Kasumi-1 (cell line): ENCODE results near the gene CYP4V2.

Experiments
- DNase-seq, 2 experiments: peaks; one replicate each; lab custom pipeline; 2025; lab: John Stamatoyannopoulos, UW

CYP4V2 gene

DNA sequence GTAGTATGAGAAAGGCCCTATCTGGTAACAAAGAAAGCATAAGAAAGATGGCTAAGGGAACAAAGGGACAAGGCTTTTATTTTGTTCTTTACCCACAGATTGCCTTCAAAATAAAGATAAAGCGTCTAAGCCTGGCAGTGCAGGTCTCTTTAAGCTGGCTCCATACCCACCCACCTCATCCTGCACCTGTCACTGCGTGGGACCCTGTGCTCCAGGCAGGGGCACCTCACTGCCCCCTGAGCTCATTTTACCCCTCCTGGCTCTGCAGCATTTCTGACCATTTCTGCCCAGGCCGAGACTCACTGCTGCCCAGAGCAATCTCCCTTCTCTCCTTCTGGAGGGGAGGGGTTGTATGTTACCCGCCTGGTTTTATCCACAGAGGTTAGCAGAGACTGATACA lies 1.7 kb upstream of the CYP4V2 start:
- DNase-seq: no peak

DNA sequence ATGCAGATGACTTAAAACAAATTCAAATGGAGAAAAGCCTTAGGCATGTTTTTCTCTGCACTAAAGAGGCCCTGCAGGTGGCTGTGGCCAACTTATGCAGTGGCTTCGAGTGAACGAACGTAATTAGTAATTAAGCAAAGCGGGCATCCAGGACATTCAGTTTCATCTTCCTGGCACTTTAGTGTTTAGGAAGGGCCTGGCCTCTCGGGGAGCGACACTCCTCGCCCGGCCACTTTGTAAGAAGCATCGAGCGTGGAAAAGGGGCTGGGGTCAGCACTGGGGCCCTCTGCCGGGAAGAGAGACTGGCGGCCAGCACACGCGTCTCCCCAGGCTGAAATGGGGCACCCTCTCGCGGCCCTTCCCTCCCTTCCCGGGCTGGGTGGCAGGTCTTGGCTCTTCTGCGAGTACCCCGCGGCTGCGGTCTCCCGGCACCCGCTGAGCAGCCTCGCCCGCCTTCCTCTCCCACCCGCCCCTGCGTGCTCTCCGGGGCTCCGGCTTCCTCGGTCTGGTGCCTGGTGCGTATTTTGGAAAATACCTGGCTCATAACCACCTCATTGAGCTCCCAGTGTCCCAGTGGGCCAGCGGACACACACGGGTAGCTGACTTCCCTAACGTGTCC lies 677 bp upstream of the CYP4V2 start:
- DNase-seq: peak; percentile 51 to 63

DNA sequence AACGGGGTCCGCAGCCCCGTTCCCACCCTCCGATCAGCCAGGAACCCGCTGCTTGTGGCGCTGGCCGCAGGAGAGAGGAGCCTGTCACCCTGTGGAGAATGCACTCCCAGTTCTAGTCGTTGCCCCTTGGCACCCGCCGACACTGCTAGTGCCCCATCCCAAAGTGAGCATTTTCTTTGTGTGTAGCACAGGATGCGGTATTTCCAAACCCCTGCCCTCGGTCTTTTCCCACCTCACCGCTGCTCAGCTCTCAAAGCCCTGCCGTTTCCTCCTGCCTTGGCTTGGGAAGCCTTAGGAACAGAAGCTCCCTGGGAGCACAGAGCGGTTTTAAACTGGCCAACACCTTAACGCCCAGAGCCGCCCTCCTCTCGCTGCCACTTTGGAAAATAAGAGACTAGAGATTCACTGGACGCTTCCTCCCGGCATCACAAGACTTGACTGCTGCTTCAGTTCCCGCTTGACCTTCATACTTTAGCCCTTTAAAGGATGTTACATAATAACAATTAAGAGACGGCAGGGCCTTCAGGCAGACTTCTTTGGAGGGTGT lies 772 bp downstream of the CYP4V2 start:
- DNase-seq: peak; percentile 27 to 56

DNA sequence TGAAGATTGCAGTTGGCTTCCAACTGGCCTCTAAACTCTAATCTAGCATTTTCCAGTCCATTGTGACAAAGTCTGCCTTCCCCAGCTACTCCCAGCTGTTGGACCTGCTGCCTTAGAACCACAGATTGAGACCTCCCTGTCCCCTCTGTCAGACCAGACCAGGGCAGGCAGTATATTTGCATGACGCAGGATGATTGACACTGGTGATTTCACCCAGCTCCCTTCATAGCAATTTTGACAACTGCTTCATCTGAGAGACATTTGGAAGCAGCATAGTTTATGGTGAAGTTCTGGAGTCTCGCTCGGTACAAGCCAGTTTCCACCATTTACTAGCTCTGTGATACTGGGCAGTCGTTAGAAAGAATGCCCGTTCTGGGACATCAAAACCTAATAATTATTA lies 2.5 kb downstream of the CYP4V2 start:
- no peak for DNase-seq

DNA sequence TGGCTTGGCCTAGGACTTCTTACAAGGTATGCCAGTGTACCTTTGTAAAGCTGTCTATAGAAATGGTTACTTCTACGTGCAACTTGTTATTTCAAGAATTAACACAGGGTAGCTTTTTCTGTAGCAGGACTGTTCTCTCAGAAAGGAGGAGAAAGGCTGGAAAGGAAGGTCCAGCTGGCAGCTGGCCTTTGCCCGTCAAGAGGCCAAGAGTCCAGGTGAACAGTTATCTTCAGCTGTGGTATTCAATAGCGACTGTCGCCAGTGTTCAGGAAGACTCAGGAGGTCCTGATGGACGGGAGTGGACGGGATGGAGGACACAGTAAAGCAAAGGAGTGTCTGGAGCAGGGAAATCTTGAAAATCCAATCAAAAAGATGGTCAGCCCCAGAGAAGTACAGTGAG lies 4.7 kb downstream of the CYP4V2 start:
- no peak for DNase-seq

DNA sequence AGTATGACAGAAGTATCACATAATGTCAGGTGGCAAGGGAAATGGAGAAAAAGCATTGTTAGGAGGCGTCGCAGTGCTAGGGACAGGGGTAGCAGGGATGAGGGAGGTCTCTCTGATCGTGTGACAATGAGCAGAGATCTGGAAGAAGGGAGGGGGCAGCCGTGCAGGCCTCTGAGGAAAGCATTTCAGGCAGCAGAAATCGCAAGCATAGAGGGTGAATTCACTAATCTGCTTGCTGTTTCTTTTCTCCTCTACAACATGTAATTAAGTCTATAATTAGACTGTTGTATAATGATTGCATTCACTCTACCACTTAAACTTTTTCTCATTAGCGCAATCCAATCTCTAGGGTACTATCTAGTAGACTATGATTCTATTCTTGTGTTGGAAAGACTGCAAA lies 9.1 kb downstream of the CYP4V2 start:
- no peak for DNase-seq

DNA sequence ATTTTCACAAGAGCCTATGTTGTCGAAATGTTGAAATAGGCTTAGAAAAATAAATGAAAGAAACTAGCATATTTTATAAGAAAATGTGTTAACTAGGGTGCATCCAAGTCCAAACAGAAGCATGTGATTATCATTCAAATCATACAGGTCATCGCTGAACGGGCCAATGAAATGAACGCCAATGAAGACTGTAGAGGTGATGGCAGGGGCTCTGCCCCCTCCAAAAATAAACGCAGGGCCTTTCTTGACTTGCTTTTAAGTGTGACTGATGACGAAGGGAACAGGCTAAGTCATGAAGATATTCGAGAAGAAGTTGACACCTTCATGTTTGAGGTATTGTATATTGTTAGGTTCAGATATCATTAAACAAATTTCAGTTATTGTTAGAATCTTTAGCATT lies 9.6 kb downstream of the CYP4V2 start:
- no peak for DNase-seq

DNA sequence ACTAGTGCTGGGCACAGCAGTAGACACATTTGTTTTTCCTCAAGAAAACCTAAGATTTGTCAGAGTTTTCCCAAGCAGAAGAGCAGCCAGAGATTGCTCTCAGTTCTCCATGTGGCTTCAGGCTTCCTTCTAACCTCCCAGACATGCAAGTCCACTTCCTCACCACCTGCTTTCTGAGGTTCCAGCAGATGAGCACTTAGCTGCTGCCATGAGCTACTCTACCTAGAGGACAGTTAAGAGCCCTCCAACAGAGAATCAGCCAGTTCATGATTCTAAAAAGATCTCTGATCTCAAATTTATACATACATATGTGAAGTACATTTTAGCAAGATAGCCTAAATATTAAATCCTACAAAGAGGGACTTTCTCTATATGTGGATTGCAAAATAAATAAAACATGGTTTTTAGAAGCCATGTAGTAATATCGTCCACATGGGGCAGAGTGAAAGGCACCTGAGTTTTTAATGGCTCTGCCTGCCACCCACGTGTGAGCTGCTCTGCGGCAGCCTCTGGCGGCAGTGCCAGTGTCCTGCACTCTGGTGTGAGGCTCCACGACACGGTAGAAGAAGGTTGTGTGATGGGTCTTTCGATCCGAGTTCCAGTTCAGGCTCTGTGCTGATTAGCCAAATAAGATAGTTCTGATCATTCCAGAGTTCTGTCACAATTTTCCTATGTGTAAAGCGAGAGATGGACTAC lies 10.3 kb downstream of the CYP4V2 start:
- DNase-seq: peak; percentile 36 to 48

DNA sequence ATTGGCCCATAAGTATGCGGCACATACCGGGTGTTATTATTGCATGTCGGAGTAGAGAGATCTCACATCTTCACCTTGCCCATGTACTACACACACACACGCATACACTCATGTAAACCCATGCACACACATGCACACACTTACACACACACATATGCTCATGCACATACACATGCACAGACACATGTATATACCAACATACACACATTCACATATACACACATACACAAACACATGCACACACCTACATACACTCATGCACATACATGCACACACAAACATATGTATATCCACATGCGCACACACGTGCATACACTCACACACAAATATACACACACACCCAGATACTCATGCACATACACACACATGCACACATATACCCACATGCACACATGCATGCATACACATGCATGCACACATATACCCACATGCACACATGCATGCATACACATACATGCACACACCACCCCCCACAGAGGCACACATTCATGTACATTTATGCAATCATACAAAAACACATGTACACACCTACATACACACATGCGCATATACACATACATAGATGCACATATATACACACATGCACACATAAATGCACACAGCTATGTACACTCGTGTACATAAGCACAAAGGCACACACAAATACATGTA lies 11.2 kb downstream of the CYP4V2 start:
- no peak for DNase-seq

DNA sequence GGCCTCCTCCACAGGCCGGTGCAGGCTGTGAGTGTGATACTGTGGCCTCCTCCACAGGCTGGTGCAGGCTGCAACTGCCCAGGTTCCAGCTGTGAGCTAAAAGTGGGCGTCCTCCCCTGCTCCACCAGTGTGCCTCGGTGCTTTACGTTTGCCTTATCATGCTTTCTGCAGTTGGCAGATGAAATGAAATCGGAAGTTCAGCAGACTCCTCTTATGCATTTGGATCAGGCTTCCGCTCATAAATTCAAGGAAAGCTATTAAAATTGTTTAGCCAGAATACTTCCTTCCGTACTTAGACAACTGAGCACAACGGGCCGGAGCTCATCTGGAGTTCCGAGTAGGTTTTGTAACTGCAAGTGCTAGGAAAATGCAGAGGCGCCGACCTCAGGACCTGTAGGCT lies 12.0 kb downstream of the CYP4V2 start:
- no peak for DNase-seq

DNA sequence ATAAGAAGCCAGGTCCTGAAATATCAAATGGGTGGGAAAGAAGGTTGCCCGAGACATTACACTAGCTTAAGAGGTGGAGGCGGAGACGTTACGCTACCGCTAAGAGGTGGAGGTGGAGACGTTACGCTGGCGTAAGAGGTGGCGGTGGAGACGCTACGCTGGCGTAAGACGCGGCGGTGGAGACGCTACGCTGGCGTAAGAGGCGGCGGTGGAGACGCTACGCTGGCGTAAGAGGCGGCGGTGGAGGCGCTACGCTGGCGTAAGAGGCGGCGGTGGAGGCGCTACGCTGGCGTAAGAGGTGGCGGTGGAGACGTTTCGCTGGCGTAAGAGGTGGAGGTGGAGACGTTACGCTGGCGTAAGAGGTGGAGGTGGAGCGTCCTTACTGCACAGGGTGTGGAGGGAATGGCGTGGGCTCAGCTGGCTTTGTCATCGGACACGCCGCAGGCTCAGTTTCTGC lies 12.8 kb downstream of the CYP4V2 start:
- no peak for DNase-seq

DNA sequence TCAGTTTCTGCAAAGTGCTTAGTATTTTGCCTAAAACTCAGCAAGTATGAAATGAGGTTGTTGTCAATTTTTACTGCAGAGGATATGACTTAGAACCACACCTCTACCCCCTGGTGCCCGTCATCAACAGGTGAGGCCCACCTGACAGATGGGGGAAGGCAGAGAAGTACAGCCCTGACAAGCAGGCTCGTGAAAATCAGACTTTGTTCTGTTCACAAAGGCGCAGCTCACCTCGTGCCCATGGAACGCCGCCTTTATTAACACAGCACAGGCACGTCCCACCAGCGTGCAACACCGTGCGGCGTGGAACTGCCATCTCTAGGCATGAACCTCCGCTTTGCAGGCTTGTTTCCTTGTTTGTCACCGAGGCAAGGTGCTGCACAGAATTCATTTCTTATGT lies 13.3 kb downstream of the CYP4V2 start:
- DNase-seq: no peak

DNA sequence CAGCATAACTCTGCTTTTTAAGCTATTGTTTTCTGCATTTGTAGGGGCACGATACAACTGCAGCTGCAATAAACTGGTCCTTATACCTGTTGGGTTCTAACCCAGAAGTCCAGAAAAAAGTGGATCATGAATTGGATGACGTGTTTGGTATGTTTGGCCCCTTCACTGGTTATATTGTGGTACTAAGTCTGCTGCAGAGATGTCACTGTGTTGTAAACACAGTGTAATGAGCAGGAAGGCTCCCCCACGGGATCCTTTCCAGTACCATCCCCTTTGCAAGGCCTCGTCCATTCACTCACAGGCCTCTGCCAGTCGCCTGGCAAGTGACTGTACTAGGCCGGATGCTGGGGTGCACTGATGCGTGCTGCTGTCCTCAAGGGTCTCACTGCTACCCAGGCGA lies 13.8 kb downstream of the CYP4V2 start:
- DNase-seq: no peak

DNA sequence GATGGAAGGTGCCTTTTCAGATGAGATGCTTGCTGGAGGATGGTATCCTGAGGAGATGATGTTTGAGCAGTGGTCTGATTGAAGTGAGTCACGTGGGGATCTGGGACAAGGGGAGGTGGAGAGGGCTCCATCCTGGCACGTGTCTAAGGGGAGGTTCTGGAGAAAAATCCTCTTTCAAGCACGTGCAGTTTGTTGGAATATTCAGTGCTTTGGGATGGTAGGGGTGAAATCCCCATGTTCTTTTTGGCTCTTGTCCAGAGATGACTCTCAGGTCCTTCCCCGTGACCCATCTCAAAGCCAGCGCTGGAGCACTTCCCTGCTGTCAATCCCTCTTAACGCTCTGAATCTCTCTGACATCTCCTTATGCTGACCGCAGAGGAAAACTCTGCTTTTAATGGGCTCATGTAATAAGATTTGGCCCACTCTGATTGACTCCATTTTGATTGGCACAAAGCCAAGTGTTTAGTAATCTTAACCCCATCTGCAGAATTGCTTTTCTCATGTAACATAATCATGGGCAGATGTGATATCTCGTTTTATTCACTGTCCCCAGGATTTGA lies 25.2 kb downstream of the CYP4V2 start:
- no peak for DNase-seq

DNA sequence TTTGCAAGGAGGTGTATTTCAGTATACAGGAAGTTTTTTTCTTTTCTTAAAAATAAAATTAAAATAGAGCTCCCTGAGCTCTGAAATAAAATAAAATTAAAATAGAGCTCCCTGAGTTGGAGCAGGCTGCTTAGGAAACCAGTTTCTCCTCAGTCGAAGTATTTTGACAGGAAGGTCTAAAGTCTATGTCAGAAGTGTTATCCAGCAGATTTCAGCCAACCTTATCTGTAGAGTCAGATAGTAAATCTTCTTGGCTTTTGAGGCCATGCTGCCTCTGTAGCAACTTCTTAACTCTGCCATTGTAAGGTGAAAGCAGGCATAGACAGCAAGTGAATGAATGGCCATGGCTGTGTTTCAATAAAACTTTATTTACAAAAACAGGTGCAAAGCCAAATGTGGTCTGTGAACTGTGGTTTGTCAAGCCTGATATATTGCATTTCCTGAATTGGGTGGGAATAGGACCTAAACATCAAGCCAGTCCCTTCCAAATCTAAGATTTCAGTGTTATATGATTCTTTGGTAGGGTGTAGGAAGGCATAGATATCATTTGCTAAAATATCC lies 26.4 kb downstream of the CYP4V2 start:
- DNase-seq: peak in 1 of 2 experiments; percentile 1

DNA sequence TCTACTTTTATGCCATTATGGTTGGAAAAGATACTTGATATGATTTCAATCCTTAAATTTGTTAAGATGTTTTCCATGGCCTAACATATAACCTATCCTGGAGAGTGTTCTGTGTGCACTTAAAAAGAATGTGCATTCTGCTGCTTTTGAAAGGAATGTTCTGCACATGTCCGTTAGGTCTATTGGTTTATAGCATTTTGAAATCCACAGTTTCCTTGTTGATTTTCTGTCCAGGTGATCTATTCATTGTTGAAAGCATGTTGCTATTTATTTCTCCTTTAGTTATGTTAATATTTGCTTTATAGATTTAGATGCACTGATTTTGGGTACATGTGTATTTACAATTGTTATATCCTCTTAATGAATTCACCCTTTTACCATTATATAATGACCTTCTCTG lies 30.3 kb downstream of the CYP4V2 start:
- DNase-seq: no peak

DNA sequence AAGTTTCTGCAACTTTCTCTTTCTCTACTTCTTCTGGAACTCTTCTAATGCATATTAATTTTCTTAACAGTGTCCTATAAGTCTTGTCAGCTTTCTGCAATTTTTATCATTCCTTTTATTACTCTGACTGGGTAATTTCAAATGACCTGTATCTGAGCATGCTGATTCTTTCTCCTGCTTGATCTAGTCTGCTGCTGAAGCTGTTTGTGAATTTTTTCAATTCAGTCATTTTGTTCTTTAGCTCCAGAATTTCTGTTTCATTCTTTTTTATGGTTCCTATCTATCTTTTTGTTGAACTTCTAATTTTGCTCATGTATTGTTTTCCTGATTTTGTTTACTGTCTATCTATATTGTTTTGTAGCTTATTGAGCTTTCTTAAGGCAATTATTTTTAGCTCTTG lies 34.5 kb downstream of the CYP4V2 start:
- no peak for DNase-seq

DNA sequence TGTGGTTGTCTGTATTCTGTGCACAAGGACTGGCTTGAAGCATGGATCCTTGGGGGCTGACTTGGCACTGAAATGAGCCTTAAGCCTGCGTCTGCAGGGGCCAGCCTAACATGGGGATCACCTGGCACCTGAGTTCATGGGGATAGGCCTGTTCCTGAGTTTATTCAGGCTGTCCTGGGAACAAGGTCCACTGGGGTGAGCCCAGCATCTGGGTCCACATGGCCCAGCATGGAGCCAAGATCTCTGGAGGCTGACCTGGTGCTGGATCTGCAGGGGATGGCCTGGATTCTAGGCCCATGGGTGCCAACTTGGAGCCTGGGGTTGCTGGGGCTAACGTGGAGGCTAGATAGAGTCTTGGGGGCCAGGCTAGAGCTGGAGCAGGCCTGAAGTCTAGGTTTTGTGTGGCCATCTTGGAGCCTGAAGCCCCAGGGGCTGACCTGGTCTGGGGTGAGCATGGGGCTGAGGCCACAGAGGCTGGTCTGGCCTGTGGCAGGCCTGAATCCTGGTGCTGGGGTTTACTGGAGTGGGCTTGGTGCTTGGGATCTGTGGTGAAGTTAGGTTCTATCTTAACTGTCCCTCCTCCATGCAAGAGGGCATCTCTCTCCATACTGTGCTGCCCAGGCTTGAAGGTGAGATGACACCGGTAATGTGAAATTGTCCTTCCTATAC lies 35.3 kb downstream of the CYP4V2 start:
- no peak for DNase-seq

DNA sequence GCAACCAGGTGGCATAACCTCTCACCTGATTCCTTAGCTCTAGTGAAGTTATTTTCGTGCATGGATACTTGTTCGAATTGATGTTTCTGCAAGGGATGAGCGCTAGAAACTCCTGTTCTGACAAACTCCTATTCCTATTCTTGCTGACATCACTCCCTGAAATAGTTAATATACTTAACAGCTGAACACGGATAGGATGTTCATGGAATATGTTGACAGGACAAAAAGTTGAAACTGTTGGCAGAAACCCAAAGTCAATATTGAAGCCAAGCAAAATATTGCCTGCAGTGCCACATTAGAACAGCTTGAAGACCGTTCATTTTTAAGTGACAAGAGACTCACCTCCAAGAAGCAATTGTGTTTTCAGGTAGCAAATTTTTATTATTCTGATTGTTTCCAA lies 35.9 kb downstream of the CYP4V2 start, which contains the start of gene KLKB1:
TSS of gene KLKB1 (plus strand) at position 287 of the 400 bp plus-strand sequence. CDS start 689 bp downstream, outside the sequence.
- DNase-seq: no peak

DNA sequence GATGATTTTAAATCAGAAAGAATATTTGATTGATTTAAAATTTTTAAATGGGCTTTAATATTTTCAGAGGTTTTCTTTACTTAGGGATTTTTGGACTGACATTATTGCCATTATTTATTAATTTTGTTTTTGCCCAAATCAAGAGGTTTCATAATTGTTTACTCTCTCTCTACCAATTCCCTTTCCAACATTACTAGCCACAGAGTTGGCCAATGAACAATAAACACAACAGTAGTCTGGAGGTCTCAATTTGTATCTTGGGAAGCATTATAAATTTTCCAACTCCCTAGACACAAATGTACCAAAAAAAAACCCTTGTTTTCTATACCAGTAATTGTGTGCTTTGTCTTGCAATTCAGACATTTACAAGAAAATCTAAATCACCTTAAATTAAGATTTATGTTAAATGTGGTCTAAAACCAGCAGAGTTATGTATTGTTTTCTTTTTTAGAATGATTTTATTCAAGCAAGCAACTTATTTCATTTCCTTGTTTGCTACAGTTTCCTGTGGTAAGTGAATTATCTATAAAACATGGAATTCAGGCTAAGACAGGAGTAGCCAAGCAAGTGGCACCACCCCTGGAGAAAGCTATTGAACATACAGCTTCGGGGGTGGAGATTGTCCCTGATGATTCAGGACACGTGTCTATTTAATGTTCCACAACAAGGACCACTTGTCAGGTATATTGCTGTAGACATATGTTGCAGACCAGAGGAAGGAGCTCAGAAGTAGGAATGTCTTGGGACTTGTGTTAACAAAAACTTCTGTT lies 36.6 kb downstream of the CYP4V2 start:
- no peak for DNase-seq

DNA sequence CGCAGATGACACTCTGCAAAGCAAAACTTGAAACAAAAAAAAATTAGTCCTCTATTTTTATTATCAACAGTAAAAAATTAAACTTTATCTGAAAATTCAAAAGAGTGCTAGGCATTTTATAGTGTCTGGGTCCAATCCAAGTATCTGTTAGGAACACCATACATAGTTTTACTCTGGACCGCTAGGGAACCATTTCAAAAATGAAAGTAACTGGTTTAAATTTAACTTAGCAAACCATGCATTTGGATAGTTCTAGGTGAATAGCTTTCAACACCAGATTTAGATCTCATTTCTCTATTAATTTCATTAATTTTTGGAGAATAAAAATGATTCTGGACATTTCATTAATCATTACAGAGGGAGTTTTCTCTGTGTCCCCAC lies 37.1 kb downstream of the CYP4V2 start:
- DNase-seq: no peak
